Measurements from ENCODE around the gene PRDM12.

The PRDM12 gene

GRCh38 chr9:130636648-130637020, 27.8 kb upstream of the PRDM12 start:
- TF ChIP-seq EZH2 (IDR thresholded peaks at IDR 0.05; ENCODE audit: borderline replicate concordance, low read length) (no peak), CTCF (IDR thresholded peaks at IDR 0.05; ENCODE audit: low read length) (no peak)
- H3K27ac ChIP-seq (ENCODE audit: low read depth, low read length, poor library complexity, severe bottlenecking), result no peak overlapping the region
- H3K36me3 ChIP-seq (ENCODE audit: insufficient read depth, low read length), result peaks cover 32% of the 10 kb centered on the region

GRCh38 chr9:130638284-130639123, 25.9 kb upstream of the PRDM12 start:
- Histone ChIP-seq H3K79me2 (ENCODE audit: insufficient read depth, low read length) (no peaks in the 10 kb centered on the region), H3K36me3 (ENCODE audit: insufficient read depth, low read length) (peaks cover 23% of the 10 kb centered on the region; the same call in 1 of the 2 replicates), H3K4me3 (ENCODE audit: low read depth, low read length, poor library complexity, severe bottlenecking) (no peak overlapping the region), H3K9me3 (ENCODE audit: low read length) (no peaks in the 10 kb centered on the region), H3K27me3 (ENCODE audit: insufficient read depth, low read length) (no peaks in the 10 kb centered on the region), H3K9ac (ENCODE audit: low read length) (no peak overlapping the region), H3K27ac (ENCODE audit: low read depth, low read length, poor library complexity, severe bottlenecking) (no peak overlapping the region), H2AFZ (ENCODE audit: low read length) (no peak overlapping the region), H4K20me1 (ENCODE audit: insufficient read depth, low read length) (no peaks in the 10 kb centered on the region), H3F3A (ENCODE audit: insufficient read depth, low read length) (no peaks in the 10 kb centered on the region), H3K9me2 (ENCODE audit: low read depth, low read length) (no peaks in the 10 kb centered on the region), H3K4me2 (ENCODE audit: low read length) (no peak overlapping the region), H3K4me1 (ENCODE audit: insufficient read depth, low read length, severe bottlenecking) (peaks cover 10% of the 10 kb centered on the region)
- no peak for TF ChIP-seq EZH2 (IDR thresholded peaks at IDR 0.05; ENCODE audit: borderline replicate concordance, low read length)
- no peak for TF ChIP-seq CTCF (IDR thresholded peaks at IDR 0.05; ENCODE audit: low read length)

More at GRCh38 chr9:130636648-130637020, 27.8 kb upstream of the PRDM12 start:
- Histone ChIP-seq H3K9ac (ENCODE audit: low read length) (no peak overlapping the region), H3K4me2 (ENCODE audit: low read length) (no peak overlapping the region), H3F3A (ENCODE audit: insufficient read depth, low read length) (no peaks in the 10 kb centered on the region), H2AFZ (ENCODE audit: low read length) (no peak overlapping the region), H3K79me2 (ENCODE audit: insufficient read depth, low read length) (no peaks in the 10 kb centered on the region), H3K4me1 (ENCODE audit: insufficient read depth, low read length, severe bottlenecking) (peaks cover 10% of the 10 kb centered on the region), H3K9me2 (ENCODE audit: low read depth, low read length) (no peaks in the 10 kb centered on the region), H4K20me1 (ENCODE audit: insufficient read depth, low read length) (no peaks in the 10 kb centered on the region), H3K9me3 (ENCODE audit: low read length) (no peaks in the 10 kb centered on the region), H3K4me3 (ENCODE audit: low read depth, low read length, poor library complexity, severe bottlenecking) (no peak overlapping the region), H3K27me3 (ENCODE audit: insufficient read depth, low read length) (no peaks in the 10 kb centered on the region)

- no peaks in the 10 kb centered on the region for H3K9me3 ChIP-seq (ENCODE audit: low read length)
- H3K9me2 ChIP-seq (ENCODE audit: low read depth, low read length), result no peaks in the 10 kb centered on the region
- no peak overlapping the region for H3K4me3 ChIP-seq (ENCODE audit: low read depth, low read length, poor library complexity, severe bottlenecking)
- H2AFZ ChIP-seq (ENCODE audit: low read length), result no peak overlapping the region
- H4K20me1 ChIP-seq (ENCODE audit: insufficient read depth, low read length), result no peaks in the 10 kb centered on the region
- no peaks in the 10 kb centered on the region for H3K27me3 ChIP-seq (ENCODE audit: insufficient read depth, low read length)
- no peaks in the 10 kb centered on the region for H3K79me2 ChIP-seq (ENCODE audit: insufficient read depth, low read length)
- H3K27ac ChIP-seq (ENCODE audit: low read depth, low read length, poor library complexity, severe bottlenecking), result no peak overlapping the region
- H3K36me3 ChIP-seq (ENCODE audit: insufficient read depth, low read length), result peaks cover 23% of the 10 kb centered on the region; the same call in 1 of the 2 replicates
- H3K9ac ChIP-seq (ENCODE audit: low read length), result no peak overlapping the region
- no peak overlapping the region for H3K4me2 ChIP-seq (ENCODE audit: low read length)
- no peaks in the 10 kb centered on the region for H3F3A ChIP-seq (ENCODE audit: insufficient read depth, low read length)
- TF ChIP-seq EZH2 (IDR thresholded peaks at IDR 0.05; ENCODE audit: borderline replicate concordance, low read length) (no peak), CTCF (IDR thresholded peaks at IDR 0.05; ENCODE audit: low read length) (no peak)
- peaks cover 10% of the 10 kb centered on the region for H3K4me1 ChIP-seq (ENCODE audit: insufficient read depth, low read length, severe bottlenecking)
Measured at GRCh38 chr9:130639124-130639765, 25.1 kb upstream of the PRDM12 start.

All from OCI-LY1 (cell line).